ENCODE data around the gene SMC4.

Gene SMC4

GRCh38 chr3:160480931-160481330 lies 81.5 kb downstream of the SMC4 start:
- DNase-seq, result no peak

GRCh38 chr3:160481856-160482255 lies 82.4 kb downstream of the SMC4 start:
- no peak for DNase-seq

- no peak for DNase-seq
Observed at GRCh38 chr3:160482796-160483195, 83.3 kb downstream of the SMC4 start.

Measured in T1000 (cell line).